Heart left ventricle (tissue), 13 donors: ENCODE results near the gene DAPL1.

Experiments
- CTCF ChIP-seq, 12 donors: fragments of 200-600 bp; sonication (generic) in 4 of 12; IDR thresholded peaks; one replicate each; pipeline versions ENCODE4 v1.5.0 to v1.8.0; 2018 to 2022; ENCODE audit warnings: antibody characterized with exemption in 12 of 12, mild to moderate bottlenecking in 5 of 12
- POLR2A ChIP-seq, 2 donors: fragments of 450-650 bp; IDR thresholded peaks; one replicate each; pipeline ENCODE4 v1.6.1; 2017; ENCODE audit warnings: antibody characterized with exemption in 2 of 2, mild to moderate bottlenecking in 2 of 2, moderate library complexity in 2 of 2
- donor health status: ischemic (EF 13 %, LVEDD 7.1; RV severe dilation, severe dysfunction).
- donor health status: DM: no; HTN: yes; CAD: no.
- donor health status: DM: no; HTN: no; CAD: no.
- donor health status: ischemic (EF 25% LVEDD 6.9; RV normal size, moderate dysfunction).
- donor health status: ischemic (EF 25% LVEDD 5.7; RV mildly dilated, moderate dysfunction).
- donor health status: ischemic (EF 35%, LVEDD 5.7; RV mildly dilated, moderate dysfunction).
- donor health status: nonischemic (EF 11% LVEDD 7.7; RV severe dilation, severe dysfunction).
- donor health status: DM: yes; HTN: yes; CAD: no.
- donor health status: PGD.
- donor health status: ischemic (EF 29% LVEDD 5.4; RV normal size, mild dysfunction).
- donor health status: nonischemic (EF 23%, LVEDD 6.1; RV moderate dilation, normal function).

DNA sequence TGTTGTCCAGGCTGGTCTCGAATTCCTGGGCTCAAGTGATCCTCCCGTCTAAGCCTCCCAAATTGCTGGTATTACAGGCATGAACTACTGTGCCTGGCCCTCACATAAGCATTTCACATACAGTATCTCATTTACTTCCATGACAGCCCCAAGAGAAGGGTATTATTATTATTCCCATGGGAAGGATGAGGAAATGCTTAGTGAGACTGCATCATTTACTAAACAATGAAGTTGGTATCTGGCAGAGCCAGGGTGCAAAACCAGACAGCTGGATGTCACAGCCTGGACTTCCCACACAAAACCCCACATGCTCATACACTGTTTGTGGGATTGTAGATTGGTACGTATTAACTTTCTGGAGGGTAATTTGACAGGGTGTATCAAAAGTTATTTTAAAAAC, 29.9 kb downstream of the DAPL1 start:
- TF ChIP-seq POLR2A (IDR thresholded peaks at IDR 0.05) (no peak), CTCF (IDR thresholded peaks at IDR 0.05) (no peak)
